Vagina (tissue), 2 donors: ENCODE measurements around the gene NPM1.

ENCODE experiments used
- POLR2A ChIP-seq, 2 donors: fragments of 450-650 bp; IDR thresholded peaks; one replicate each; pipeline ENCODE4 v1.6.1; 2017; ENCODE audit warnings: antibody characterized with exemption in 2 of 2, mild to moderate bottlenecking in 2 of 2, moderate library complexity in 2 of 2
- POLR2AphosphoS5 ChIP-seq, 2 donors: sonication (generic); formaldehyde crosslinking; IDR thresholded peaks; one replicate each; pipeline ENCODE4 v1.9.0; 2017; ENCODE audit warnings: antibody characterized with exemption in 2 of 2, mild to moderate bottlenecking in 2 of 2, low read depth in 1 of 2; ENCODE audit not compliant: insufficient read depth in 1 of 2
- TF ChIP-seq, protein P1 (sequence below), 3 experiments: fragments of 450-650 bp in 2 of 3; fragments of 200-600 bp in 1 of 3; sonication (generic) in 1 of 3; IDR thresholded peaks; one replicate each; pipeline ENCODE4 v1.5.1; 2017 to 2019; ENCODE audit warnings: antibody characterized with exemption in 3 of 3, mild to moderate bottlenecking in 2 of 3, moderate library complexity in 2 of 3

- TF ChIP-seq POLR2A (IDR thresholded peaks at IDR 0.05) (no peak), POLR2AphosphoS5 (IDR thresholded peaks at IDR 0.05; ENCODE audit: insufficient read depth in 1 of 2, low read depth in 1 of 2) (no peak)
- TF ChIP-seq, protein P1, sequence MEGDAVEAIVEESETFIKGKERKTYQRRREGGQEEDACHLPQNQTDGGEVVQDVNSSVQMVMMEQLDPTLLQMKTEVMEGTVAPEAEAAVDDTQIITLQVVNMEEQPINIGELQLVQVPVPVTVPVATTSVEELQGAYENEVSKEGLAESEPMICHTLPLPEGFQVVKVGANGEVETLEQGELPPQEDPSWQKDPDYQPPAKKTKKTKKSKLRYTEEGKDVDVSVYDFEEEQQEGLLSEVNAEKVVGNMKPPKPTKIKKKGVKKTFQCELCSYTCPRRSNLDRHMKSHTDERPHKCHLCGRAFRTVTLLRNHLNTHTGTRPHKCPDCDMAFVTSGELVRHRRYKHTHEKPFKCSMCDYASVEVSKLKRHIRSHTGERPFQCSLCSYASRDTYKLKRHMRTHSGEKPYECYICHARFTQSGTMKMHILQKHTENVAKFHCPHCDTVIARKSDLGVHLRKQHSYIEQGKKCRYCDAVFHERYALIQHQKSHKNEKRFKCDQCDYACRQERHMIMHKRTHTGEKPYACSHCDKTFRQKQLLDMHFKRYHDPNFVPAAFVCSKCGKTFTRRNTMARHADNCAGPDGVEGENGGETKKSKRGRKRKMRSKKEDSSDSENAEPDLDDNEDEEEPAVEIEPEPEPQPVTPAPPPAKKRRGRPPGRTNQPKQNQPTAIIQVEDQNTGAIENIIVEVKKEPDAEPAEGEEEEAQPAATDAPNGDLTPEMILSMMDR (IDR thresholded peaks at IDR 0.05), result no peak
Measured at GRCh38 chr5:171436804-171437285, 49.2 kb downstream of the NPM1 start.
